KOPT-K1 (cell line): ENCODE measurements around the gene LRMDA.

Experiments
- H3K27ac ChIP-seq: fragments of 200-600 bp; sonication (generic); 2 replicates; pipeline ENCODE4 v1.5.1; 2016; ENCODE audit warnings: antibody characterized with exemption, mild to moderate bottlenecking, low read depth, low read length; ENCODE audit not compliant: poor library complexity, severe bottlenecking
- H3K36me3 ChIP-seq: fragments of 200-600 bp; sonication (generic); 2 replicates; pipeline ENCODE4 v1.5.1; 2017; ENCODE audit warnings: antibody characterized with exemption, mild to moderate bottlenecking, low read length, moderate library complexity; ENCODE audit not compliant: insufficient read depth
- H3K9me3 ChIP-seq: fragments of 200-600 bp; sonication (generic); 2 replicates; pipeline ENCODE4 v1.5.1; 2017; ENCODE audit warnings: antibody characterized with exemption, low read length, mild to moderate bottlenecking; ENCODE audit not compliant: insufficient read depth, poor library complexity, severe bottlenecking

The LRMDA gene

DNA sequence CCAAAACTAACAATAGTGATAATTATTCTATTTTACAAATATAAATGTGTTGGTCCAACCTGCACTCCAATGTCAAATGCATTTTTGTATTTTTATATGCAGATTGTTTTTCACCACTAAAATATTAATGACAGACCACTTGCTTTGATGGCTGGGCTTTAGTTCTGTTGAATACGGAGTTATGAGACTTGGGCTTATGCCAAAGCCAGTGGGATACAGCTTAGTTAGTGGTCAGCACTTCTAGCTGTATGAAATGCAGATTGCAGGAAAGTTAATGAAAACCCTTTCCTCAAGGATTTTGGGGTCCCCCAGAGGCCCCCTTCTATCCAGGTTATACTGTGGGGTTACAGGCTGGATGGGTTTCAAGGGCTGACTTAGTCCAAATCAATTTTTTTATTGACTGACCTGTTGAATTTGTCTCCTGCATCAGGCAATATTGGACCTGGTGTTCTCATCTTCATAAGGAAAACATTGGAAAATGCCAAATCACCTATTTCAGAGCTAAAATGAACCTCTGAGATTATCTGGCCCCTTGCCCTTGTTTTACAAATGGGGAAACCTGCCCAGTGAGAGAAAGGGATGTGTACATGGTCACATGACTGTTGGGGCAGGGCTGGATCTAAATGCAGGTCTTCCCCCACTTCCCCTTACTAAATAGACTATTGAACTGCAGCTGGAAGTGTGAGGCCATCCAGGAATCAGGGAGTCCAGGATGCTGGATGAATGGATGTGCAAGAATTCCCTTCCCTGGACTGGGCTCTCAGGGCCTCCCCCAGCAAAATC, 1120.9 kb downstream of the LRMDA start:
- Histone ChIP-seq H3K27ac (no peak overlapping the region), H3K9me3 (no peaks in the 10 kb centered on the region), H3K36me3 (no peaks in the 10 kb centered on the region)

DNA sequence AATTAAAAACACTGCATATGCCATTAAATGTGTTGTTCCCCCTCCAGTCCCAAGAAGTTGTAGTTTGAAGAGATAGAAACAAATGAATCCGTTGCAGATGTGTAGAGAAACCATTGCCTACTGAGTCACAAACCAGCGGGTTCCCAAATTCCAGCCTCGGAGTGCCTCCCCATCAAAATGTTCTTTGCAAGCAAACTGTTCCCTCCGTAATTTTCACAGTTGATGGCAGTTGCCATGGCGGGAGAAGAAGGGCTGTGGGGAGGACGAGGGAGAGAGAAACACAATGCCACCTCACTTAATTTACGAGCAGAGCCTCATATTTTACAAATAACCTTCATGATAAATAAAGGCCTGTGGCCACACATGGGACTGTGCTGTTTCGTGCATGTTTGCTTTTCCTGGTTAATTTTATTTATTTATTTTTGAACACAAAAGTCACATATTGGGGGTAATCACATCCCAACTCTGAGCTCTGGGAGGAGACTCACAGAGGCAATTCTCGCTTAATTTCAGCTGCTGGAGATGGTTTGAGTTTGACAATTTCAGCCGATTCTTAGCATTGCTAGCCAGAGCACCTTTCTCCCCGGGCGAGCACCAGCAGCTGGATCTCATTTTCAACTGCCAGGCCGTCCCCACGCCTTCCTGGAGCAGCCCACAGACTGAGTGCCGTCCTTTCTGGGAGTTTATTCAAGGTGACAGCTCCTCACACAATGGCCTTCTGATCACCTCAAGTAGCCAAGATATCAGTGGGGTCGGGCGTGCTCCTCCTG, 1122.0 kb downstream of the LRMDA start:
- H3K9me3 ChIP-seq: no peaks in the 10 kb centered on the region
- H3K27ac ChIP-seq: no peak overlapping the region
- H3K36me3 ChIP-seq: no peaks in the 10 kb centered on the region

GRCh38 chr10:76554033-76554408, 1122.6 kb downstream of the LRMDA start:
- H3K9me3 ChIP-seq: no peaks in the 10 kb centered on the region
- no peak overlapping the region for H3K27ac ChIP-seq
- no peaks in the 10 kb centered on the region for H3K36me3 ChIP-seq

DNA sequence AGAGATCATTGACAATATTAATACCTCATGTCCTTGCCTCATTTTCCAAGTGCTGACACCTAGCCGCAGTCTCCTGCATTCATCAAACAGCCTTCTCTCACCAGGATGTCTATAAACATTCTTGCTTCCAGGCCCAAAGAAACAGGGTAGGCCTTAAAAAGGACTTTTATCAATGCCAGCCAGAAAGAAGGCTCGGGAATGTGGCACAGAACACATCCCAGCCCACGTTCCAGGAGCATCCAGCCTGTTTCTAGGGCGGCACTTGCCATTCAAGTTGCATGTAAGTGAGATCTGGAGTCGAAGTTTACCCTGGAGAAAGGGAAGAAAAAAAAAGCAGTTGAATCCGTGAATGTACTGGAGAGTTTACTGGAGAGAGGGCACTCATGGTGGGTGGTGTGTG, 1123.1 kb downstream of the LRMDA start:
- Histone ChIP-seq H3K27ac (no peak overlapping the region), H3K36me3 (no peaks in the 10 kb centered on the region), H3K9me3 (no peaks in the 10 kb centered on the region)

GRCh38 chr10:76555067-76555670, 1123.7 kb downstream of the LRMDA start:
- Histone ChIP-seq H3K27ac (no peak overlapping the region), H3K9me3 (no peaks in the 10 kb centered on the region), H3K36me3 (no peaks in the 10 kb centered on the region)

DNA sequence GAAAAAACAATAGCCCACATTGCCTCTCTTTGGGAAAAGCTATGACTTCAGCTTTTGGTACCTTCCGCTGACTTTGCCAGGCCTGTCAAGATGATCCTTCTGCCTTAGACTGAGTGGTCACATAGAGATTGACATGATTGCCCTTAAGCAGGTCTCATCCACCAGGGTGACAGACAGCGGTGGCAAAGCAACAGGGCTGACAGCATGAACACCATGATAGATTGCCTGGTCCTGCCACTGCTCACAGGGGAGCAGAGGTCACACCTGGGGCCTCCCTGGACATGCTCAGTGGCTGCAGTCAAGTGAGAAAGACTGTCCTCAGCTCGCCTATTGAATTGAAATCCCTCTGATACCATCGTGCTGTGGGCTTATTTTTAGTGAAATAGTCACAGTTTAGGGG, 1125.9 kb downstream of the LRMDA start:
- H3K36me3 ChIP-seq: no peaks in the 10 kb centered on the region
- H3K9me3 ChIP-seq: no peaks in the 10 kb centered on the region
- no peak overlapping the region for H3K27ac ChIP-seq

DNA sequence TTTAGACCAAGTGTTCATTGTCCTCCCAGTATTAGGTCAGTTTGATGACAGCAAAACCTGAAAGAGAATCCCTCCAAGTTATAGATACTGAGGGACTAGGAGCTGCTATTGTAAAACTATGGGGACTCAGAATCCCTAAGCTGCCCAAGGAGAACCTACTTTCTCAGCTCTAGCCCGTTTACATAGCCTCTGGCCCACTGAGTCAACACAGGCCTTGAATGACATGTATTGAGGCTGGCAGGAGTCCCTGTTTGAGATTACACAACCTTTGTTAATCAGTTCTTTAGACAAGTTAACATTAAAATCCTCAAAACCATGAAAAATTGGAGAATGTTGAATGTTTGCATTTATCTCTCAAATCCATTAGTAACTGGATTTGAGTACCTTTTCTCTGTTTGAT, 1127.2 kb downstream of the LRMDA start:
- Histone ChIP-seq H3K36me3 (no peaks in the 10 kb centered on the region), H3K27ac (no peak overlapping the region), H3K9me3 (no peaks in the 10 kb centered on the region)

- Histone ChIP-seq H3K27ac (no peak overlapping the region), H3K36me3 (no peaks in the 10 kb centered on the region), H3K9me3 (no peaks in the 10 kb centered on the region)
These were observed 1127.8 kb downstream of the LRMDA start for GRCh38 chr10:76558996-76559891.

GRCh38 chr10:76559892-76560220, 1128.4 kb downstream of the LRMDA start:
- Histone ChIP-seq H3K27ac (no peak overlapping the region), H3K36me3 (no peaks in the 10 kb centered on the region), H3K9me3 (no peaks in the 10 kb centered on the region)

GRCh38 chr10:76560338-76560737, 1128.9 kb downstream of the LRMDA start:
- Histone ChIP-seq H3K27ac (no peak overlapping the region), H3K36me3 (no peaks in the 10 kb centered on the region), H3K9me3 (no peaks in the 10 kb centered on the region)

DNA sequence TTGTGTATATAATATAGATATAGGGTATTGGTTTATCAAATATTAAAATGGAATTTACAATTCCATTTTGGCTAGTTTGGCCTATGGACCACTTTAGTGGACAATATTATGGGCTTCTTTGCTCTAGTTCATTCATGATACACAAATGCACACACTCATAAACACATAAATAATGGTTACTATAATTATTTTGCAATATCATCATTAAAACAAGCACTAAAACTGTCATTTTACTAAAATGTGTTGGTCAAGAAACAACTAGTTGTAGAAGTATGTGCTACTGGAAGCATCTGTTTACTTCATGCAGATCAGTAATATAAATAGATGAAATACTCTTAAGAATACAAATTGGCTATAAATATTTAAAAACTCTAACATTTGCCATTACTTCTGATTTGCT, 1131.9 kb downstream of the LRMDA start:
- H3K27ac ChIP-seq: no peak overlapping the region
- H3K36me3 ChIP-seq: no peaks in the 10 kb centered on the region
- H3K9me3 ChIP-seq: no peaks in the 10 kb centered on the region

- no peaks in the 10 kb centered on the region for H3K9me3 ChIP-seq
- H3K36me3 ChIP-seq: no peaks in the 10 kb centered on the region
- H3K27ac ChIP-seq: no peak overlapping the region
These were observed 1140.6 kb downstream of the LRMDA start for GRCh38 chr10:76572021-76572420.

GRCh38 chr10:76576276-76576962, 1145.0 kb downstream of the LRMDA start:
- Histone ChIP-seq H3K27ac (no peak overlapping the region), H3K9me3 (no peaks in the 10 kb centered on the region), H3K36me3 (no peaks in the 10 kb centered on the region)

GRCh38 chr10:76577455-76577854, 1146.0 kb downstream of the LRMDA start:
- H3K36me3 ChIP-seq: no peaks in the 10 kb centered on the region
- H3K9me3 ChIP-seq: no peaks in the 10 kb centered on the region
- H3K27ac ChIP-seq: no peak overlapping the region
